GM18505 (cell line): Measurements from ENCODE around the gene CARS2.

Experiments
- ATAC-seq: cut with Tn5 transposase; IDR thresholded peaks from one replicate; pipeline ENCODE4 v1.9.1; 2021; ENCODE audit not compliant: unreplicated experiment
- POLR2A ChIP-seq: IDR thresholded peaks from 4 replicates; pipeline ENCODE4 v1.6.1; 2011; ENCODE audit warnings: borderline replicate concordance; ENCODE audit not compliant: insufficient read depth, insufficient read length; ENCODE audit errors: extremely low read depth

CARS2 gene

DNA sequence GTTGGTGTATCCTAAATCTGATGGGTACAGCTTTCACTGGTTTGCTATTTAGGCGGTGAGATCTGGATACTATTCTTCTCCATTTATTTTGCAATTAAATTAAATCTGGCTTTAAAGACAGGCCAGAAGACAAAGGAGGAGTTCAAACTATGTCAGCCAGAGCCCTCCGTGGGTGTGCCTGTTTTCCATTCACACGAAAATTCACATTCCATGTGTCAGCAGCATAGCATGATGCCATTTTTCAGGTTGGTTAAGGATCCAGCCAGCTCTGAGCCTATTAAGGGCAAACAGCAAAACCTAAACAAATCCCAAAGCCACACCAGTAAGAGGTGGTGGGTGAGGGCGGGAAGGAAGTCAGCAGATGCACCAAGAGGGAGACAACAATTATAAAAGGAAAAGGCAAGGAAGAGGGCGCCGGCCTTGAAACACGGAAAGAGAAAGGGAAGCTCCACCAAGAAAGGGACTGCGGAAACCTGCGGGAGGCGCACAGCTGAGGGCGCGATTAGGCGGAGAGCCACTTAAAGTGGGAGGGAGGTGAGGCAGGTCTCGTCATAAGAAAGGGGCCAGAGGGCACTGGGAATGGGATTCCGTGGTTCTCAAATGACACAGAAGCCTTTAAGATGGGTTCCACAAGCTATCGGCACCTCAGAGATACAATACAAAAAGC, 43.0 kb downstream of the CARS2 start:
- no peak for ATAC-seq
- no peak for TF ChIP-seq POLR2A

DNA sequence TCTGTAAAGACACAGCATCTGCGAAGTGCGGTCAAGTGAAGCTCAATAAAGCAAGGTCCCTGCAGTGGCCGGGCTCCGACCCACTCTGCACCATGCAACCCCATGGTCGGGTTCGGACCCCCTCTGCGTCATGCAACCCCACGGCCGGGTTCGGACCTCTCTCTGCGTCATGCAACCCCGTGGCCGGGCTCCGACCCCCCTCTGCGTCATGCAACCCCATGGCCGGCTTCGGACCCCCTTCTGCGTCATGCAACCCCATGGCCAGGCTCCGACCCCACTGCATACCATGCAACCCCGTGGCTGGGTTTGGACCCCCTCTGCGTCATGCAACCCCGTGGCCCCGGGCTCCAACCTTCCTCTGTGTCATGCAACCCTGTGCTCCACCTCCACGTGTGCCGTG, 43.8 kb downstream of the CARS2 start:
- ATAC-seq: no peak
- TF ChIP-seq POLR2A: no peak

DNA sequence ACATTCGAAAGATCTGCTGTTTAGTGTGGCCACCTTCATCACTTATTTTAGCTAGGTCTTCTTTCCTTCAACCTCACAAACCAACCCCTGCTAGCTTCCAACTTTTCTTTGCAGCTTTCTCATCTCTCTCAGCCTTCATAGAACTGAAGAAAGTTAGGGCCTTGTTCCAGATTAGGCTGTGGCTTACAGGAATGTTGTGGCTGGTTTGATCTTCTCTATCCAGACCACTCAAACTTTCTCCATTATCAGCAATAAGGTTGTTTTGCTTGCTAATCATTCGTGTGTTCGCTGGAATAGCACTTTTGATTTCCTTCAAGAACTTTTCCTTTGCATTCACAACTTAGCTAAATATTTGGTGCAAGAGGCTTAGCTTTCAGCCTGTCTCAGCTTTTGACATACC, 44.7 kb downstream of the CARS2 start:
- no peak for ATAC-seq
- TF ChIP-seq POLR2A: no peak

DNA sequence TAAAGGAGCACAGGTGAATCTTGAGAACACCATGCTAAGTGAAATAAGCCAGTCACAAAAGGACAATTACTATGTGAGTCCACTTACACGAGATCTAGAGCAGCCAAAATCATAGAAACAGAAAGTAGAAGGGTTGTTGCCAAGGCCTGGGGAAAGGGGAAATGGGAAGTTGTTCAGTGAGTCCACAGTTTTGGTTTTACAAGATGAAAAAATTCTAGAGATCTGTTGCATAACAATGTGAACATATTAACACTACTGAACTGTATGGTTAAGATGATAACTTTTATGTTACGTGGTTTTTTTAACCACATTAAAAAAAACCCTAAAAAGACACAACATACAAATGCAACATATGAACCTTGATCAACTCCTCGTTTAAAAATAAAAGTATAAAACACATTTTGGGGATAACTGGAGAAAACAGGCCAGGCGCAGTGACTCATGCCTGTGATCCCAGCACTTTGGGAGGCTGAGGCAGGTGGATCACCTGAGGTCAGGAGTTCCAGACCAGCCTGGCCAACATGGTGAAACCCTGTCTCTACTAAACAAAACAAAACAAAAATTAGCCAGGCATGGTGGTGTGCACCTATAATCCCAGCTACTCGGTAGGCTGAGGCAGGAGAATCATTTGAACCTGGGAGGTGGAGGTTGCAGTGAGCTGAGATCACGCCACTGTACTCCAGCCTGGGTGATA, 47.6 kb downstream of the CARS2 start:
- peak; percentile 93 for ATAC-seq

DNA sequence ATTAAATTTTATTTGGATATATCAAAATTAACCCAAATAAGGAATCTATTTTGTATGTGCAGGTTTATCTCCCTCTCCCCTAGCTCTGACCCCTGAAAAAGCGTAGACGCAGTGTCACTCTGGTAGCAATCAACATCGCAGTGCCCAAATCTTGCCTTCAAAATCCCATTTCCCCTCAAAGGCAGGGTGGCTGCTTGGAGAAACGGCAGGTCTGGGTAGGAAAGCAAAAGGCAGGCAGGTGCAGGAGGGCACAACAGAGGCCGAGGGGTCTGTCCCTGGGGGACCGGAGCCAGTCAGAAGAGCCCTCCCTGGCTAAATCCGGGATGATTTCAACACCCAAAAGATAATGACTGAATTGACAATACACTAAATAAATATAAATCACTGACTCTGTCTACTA, 48.7 kb downstream of the CARS2 start:
- ATAC-seq: no peak
- no peak for TF ChIP-seq POLR2A

DNA sequence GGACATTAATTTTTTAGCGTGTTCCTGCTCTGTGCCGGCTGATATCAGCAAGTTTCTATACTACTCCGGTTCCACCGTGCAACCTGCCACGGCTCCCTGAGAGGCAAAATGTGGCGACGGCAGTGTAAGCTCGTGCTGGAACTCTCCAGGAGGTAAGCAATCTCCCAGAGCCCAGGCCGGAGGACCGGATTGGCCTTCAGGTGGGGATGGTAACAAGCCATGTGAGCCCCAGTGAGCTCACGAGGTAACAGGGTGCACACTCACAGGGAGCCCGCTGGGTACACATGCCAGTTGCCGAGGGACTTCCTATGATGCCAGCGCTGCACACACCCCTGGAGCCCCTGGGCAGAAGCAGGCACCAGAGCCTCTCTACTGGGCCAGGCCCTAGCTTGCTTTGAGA, 52.1 kb downstream of the CARS2 start:
- TF ChIP-seq POLR2A: no peak
- ATAC-seq: no peak

DNA sequence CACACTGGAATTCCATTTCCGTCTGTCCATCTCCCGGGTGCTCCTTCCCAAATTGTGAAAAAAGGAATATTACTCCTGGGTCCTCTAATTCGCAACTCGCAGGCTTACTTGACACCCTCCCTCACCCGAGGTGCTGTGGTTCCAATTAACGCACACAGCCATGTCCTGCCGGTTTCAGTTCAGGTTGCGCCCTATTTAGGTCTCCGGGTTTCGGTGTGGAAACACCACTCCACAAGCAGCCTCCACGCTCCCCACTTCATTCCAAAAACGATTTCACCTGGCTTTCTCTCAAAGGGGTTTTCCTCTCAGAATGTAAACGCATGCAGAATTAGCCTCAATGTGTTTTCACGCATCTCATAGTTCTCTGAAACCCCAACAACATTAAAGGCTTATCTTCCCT, 52.6 kb downstream of the CARS2 start:
- no peak for TF ChIP-seq POLR2A
- ATAC-seq: no peak

DNA sequence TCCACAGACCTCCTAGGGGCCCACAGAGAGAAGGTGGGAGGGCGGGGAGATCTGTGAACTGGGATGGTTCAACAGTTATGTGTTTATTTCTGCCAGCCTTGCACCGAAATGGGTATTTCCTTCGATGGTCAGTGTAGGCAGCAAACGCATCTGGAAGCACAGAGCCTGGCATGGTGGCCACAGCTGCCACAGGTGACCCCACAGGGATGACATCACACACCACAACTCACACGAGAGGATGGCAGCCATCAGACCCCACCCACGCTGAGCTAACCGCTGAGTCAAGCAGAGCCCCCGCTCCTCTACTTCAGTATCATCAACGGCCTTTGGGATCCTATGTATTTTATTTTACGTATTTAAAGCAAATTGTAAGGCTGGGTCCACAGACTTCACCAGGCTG, 53.2 kb downstream of the CARS2 start:
- ATAC-seq: no peak
- no peak for TF ChIP-seq POLR2A

DNA sequence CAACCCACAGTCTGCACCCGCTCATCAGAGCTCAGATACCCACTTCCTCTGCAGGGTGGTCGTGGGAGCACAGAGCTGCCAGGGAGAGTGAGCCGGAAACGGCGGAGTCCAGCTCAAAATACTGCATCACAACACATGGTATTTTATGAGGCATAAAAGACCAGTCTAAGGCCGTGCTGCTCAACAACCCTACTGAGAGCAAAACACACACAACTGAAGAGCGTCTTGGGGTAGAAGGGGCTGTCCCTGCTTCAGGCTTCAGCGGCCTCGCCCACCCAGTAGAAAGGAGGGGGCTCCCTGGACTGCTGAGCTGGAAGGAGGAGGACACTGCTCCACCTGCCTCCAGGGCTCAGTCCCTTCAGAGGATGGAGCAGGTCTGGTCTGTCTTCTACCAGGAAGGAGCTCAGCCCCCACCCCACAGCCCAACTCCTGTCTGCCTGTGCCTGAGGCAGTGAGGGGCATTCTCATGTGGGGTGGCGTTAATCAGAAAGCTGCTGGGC, 53.6 kb downstream of the CARS2 start:
- ATAC-seq: no peak
- no peak for TF ChIP-seq POLR2A

DNA sequence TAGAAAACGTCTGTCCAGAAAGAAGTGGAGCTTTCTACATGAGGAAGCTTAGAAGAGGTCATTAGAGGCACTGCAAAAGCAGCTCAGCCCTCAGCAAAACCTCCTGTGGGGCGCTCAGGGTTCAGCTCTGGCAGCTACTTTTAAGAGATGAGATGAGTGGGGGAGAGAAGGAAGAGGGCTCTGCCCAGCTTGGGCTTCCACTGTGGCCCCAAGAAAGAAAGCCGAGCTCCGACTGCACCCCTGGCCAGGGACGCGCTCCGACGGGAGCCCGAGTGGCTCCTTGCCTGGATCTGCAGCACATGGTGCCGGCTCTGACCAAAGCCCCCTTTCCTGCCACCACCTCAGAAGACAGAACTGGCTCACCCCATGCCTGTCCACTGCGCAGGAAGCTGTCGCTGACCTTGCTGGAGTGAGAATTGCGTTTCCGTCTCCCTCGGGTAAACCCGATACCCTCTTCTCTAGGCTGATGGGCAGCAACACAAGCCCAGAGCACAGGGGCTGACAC, 54.1 kb downstream of the CARS2 start:
- ATAC-seq: no peak
- no peak for TF ChIP-seq POLR2A

DNA sequence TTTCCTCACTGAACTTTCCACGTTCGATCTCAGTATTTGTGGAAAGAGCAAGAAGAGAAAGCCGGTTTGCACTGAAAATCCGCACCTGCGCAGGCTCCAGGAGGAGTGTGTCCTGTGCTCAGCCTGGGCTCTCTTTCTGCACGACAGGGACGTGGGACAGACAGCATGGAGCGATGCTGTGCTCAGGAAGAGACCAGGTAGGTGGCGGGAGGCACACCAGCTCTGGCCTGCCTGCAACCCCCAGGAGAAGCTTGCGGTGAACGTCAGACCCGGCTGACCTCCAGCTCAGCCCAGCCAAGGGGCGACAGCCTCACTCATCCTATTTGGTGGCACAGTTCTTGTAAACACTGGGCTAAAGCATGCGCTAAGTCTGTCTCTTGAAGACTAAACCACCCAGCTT, 54.6 kb downstream of the CARS2 start:
- ATAC-seq: no peak

DNA sequence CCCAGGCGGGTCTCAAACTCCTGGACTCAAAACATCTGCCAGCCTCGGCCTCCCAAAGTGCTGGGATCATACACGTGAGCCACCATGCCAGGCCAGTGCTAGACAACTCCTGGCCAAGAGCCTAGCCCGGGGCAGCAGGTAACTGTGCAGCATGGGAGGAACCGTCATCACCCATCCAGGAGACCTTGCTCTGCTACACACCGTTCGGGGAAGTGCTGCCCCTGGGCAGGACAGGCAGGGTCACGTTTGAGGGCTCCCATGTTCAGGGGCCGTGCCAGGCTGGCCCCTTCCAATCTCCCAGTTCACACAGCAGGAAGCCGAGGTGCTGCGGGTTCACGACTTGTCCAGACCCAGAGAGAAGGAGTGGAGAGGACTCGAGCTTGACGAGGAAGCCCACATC, 55.5 kb downstream of the CARS2 start:
- no peak for ATAC-seq
- no peak for TF ChIP-seq POLR2A

More for the DNA sequence above, 54.6 kb downstream of the CARS2 start:
- no peak for TF ChIP-seq POLR2A

DNA sequence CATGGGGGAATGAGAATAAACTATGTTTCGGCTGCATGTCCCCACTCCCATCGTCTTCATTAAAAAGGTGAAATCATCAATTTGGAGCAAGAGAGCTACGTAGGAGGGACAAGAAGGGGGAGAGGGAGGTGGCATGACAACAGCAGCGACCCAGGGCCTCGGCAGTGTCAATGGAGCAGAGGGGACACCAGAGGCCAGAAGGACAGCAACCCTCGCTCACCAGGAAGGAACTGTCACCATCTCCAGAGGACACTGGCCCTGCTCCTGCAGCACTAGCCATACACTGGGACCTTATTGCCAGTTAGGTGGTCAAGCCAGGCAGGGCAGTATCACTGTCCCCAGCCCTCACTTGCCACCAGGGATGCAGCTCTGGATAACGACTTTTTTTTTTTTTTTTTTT, 56.4 kb downstream of the CARS2 start:
- TF ChIP-seq POLR2A: no peak
- ATAC-seq: no peak

DNA sequence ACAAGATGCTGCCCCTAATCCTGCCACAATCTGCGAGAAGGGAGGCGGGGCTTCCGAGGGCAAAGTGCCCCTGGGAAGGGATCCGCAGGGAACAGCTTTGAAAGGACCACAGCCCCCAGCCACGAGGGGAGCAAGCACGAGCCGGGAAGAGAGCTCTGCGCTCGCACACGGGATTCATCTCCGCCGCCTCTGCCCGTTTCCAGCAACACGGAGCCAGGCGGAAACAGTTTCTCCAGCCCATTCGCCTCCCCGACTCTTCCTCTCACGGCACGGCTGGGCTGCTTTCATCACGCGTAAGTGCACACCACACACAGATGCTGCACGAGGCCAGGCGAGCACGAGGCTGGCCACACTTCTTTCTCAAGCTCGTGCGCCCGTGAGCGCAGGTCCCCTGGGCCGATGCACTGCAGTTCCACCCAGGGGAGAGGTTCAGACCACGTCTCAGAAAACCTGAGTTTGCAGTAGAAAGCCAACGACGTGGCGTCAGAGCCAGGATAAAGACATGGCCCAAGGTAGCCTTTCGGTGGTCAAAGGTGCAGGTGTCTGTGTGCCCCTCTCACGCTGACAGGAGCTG, 57.0 kb downstream of the CARS2 start:
- ATAC-seq: no peak
- TF ChIP-seq POLR2A: no peak
